Type B pancreatic cell (in vitro differentiated cells): ENCODE measurements around the gene ATG4C. TPM values are rescaled to one million over a fixed set of nuclear protein-coding genes. Genes with fewer than 3 reads are reported as not detected.

Experiments used
- DNase-seq: peaks from one replicate; pipeline ENCODE4 v3.0.0; 2021; ENCODE audit warnings: mixed read lengths; ENCODE audit not compliant: unreplicated experiment; ENCODE audit errors: extremely low spot score
- H3K27ac Mint-ChIP-seq: 2 replicates; pipeline ENCODE4 v1.8.0; 2021; ENCODE audit warnings: mild to moderate bottlenecking, mixed read lengths
- H3K27me3 Mint-ChIP-seq: 2 replicates; pipeline ENCODE4 v1.8.0; 2021; ENCODE audit warnings: mixed read lengths
- H3K36me3 Mint-ChIP-seq: 2 replicates; pipeline ENCODE4 v1.8.0; 2021; ENCODE audit warnings: mixed read lengths
- H3K4me1 Mint-ChIP-seq: one replicate; pipeline ENCODE4 v1.8.0; 2021; ENCODE audit warnings: mixed read lengths; ENCODE audit not compliant: unreplicated experiment
- H3K4me3 Mint-ChIP-seq: 2 replicates; pipeline ENCODE4 v1.8.0; 2021; ENCODE audit warnings: mild to moderate bottlenecking, mixed read lengths
- H3K9me3 Mint-ChIP-seq: 2 replicates; pipeline ENCODE4 v1.8.0; 2021; ENCODE audit warnings: mixed read lengths
- total RNA-seq: library from RNA; stranded (reverse); gene quantifications from 2 replicates; pipeline ENCODE4 v1.2.1, GENCODE V29; 2021; ENCODE audit warnings: low replicate concordance
- TF ChIP-seq, protein P1 (sequence below): fragments of 200-600 bp; sonication (generic); conservative IDR thresholded peaks from 2 replicates; pipeline ENCODE4 v1.5.0; 2021; ENCODE audit warnings: antibody characterized with exemption, mild to moderate bottlenecking

ATG4C gene
- total RNA-seq, 1 donor from 2014 or later: 13.4 TPM

DNA sequence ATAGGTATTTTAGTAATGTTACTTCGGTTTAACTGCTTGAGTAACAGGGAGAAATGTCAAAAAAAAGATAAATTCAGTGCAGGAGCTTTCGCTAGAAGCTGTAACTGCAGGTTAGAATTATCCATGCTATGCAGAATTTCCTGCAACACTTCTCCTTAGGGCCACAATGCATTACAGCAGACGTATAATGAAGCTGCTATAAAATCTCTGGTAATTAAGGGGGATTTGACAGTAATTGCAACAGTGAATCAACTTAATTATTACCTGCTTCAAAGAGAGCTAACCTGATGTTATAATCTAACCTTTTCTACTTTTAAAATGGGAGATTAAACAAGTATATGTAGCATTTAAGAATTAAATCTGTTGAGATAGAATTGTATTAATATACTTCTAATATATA lies 92.6 kb downstream of the ATG4C start:
- H3K4me1 Mint-ChIP-seq: no peaks in the 10 kb centered on the region
- H3K4me3 Mint-ChIP-seq: no peak overlapping the region
- H3K9me3 Mint-ChIP-seq: no peaks in the 10 kb centered on the region
- no peaks in the 10 kb centered on the region for H3K36me3 Mint-ChIP-seq
- TF ChIP-seq, protein P1, sequence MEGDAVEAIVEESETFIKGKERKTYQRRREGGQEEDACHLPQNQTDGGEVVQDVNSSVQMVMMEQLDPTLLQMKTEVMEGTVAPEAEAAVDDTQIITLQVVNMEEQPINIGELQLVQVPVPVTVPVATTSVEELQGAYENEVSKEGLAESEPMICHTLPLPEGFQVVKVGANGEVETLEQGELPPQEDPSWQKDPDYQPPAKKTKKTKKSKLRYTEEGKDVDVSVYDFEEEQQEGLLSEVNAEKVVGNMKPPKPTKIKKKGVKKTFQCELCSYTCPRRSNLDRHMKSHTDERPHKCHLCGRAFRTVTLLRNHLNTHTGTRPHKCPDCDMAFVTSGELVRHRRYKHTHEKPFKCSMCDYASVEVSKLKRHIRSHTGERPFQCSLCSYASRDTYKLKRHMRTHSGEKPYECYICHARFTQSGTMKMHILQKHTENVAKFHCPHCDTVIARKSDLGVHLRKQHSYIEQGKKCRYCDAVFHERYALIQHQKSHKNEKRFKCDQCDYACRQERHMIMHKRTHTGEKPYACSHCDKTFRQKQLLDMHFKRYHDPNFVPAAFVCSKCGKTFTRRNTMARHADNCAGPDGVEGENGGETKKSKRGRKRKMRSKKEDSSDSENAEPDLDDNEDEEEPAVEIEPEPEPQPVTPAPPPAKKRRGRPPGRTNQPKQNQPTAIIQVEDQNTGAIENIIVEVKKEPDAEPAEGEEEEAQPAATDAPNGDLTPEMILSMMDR: no peak
- DNase-seq: no peak
- H3K27ac Mint-ChIP-seq: no peak overlapping the region
- H3K27me3 Mint-ChIP-seq: peaks cover 26% of the 10 kb centered on the region

DNA sequence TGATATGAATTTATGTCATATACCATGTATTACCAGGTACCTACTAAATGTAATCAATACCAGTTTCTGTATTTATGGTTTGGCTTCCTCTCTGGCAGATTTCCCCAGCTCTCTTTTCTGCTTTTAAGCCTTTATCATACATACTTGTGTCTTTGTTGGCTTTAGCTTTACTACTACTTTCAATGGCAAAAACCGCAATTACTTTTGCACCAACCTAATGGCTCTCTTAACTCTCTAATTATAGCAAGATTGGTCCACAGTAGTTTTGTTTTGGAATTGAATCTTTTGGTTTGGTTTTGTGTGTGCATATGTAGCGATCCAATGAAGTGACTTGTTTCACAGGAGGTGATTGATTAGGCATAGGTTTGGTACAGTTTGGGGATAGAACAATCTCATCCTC lies 93.6 kb downstream of the ATG4C start:
- DNase-seq: no peak
- Mint-ChIP-seq H3K27me3 (peaks cover 30% of the 10 kb centered on the region), H3K36me3 (no peaks in the 10 kb centered on the region), H3K4me3 (no peak overlapping the region), H3K9me3 (no peaks in the 10 kb centered on the region), H3K4me1 (no peaks in the 10 kb centered on the region), H3K27ac (no peak overlapping the region)
- TF ChIP-seq, protein P1: no peak

DNA sequence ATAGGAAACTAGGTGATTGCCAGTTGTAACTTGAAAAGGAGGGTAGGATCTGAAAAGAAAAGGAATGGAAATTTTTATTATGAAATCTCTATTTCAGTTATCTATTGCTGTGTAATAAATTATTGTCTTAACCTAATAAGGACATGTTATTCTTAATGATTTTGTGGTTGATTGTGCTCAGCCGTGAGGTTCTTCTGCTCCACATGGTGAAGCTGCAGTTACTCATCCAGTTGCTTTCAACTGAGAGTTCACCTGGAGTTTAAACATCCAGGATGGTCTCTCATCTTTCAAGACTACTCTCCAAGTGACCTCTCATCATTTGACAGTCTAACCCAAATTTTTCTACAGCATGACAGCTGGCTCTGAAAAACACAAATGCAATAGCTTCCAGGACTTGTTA lies 96.0 kb downstream of the ATG4C start:
- no peak overlapping the region for H3K4me3 Mint-ChIP-seq
- H3K9me3 Mint-ChIP-seq: no peaks in the 10 kb centered on the region
- peaks cover 35% of the 10 kb centered on the region for H3K27me3 Mint-ChIP-seq
- no peak for DNase-seq
- TF ChIP-seq, protein P1: no peak
- no peaks in the 10 kb centered on the region for H3K36me3 Mint-ChIP-seq
- H3K27ac Mint-ChIP-seq: no peak overlapping the region
- H3K4me1 Mint-ChIP-seq: no peaks in the 10 kb centered on the region

DNA sequence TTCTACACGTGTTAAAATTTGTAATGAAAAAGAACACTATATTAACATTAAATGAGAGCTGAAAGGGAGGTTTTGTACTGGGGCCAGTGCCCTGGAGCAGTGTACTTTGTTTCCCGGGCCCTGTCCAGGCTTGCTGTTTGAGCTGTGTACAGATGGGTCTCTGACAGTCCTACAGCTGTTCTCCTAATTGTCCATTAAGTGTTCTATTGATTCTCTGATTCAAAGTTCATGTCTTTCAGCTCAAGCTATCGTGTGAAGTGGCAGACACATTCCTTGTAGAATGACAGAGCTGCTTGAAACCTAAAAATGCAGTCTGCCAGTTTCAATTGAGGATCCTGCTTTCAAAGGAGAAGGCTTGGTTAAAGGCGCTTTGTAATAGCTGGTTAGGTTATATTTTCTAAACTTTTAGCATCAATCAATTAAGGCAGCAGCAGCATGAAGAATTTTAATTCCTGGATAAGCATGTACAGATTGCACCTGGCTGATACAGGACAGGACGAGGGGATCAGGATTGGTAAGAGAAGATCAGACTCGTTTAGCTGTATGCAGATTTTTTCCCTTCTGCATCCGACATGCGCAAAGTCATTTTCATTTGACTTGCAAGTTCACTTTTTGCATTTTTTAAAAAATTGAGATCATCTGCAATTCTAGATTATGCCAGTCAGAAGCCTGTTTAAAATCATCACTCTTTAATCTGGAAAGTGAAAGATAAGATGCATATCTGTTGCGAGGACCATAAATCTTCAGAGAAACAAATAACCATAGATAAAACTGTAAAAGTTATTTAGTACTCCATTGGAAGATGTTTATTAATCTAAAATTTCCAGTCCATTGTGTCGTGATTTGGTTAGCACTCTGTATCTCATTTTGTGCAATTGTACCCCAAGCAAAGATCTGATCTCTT lies 98.5 kb downstream of the ATG4C start:
- peaks cover 51% of the 10 kb centered on the region for H3K27me3 Mint-ChIP-seq
- TF ChIP-seq, protein P1: no peak
- H3K36me3 Mint-ChIP-seq: no peaks in the 10 kb centered on the region
- H3K27ac Mint-ChIP-seq: no peak overlapping the region
- no peak for DNase-seq
- H3K4me3 Mint-ChIP-seq: no peak overlapping the region
- no peaks in the 10 kb centered on the region for H3K9me3 Mint-ChIP-seq
- no peaks in the 10 kb centered on the region for H3K4me1 Mint-ChIP-seq

DNA sequence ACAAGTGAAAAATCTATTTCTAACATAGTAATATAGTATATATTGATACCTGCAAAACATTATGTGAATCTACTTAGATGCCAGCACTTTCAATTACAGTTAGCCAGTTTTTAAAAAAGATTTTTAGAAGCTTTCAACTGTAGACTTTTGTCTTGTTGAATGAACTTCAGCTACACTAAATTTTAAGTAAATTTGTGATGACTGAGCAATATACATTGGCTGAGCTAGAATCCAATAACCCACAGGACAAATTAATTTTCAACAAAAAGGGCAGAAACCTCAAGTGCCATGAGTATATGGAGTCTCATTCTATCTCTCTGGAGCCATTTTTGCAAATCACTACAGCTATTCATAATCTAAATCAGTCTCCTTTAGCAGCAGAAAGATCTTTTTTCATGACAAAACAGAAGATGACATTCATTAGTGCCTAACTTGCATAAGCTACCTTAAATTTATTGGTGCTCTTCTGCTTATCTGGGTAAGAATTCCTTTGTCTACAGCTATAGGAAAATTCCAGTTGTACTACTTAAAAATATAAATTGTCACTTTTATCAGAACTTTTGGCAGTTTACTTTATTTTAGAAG lies 100.3 kb downstream of the ATG4C start:
- H3K27me3 Mint-ChIP-seq: peaks cover 44% of the 10 kb centered on the region
- TF ChIP-seq, protein P1: no peak
- no peak overlapping the region for H3K4me3 Mint-ChIP-seq
- no peaks in the 10 kb centered on the region for H3K36me3 Mint-ChIP-seq
- DNase-seq: no peak
- H3K27ac Mint-ChIP-seq: no peak overlapping the region
- no peaks in the 10 kb centered on the region for H3K4me1 Mint-ChIP-seq
- no peaks in the 10 kb centered on the region for H3K9me3 Mint-ChIP-seq
